PC-3 (cell line): Measurements from ENCODE around the gene RASL10A. TPM values are rescaled to one million over a fixed set of nuclear protein-coding genes. Genes with fewer than 3 reads are reported as not detected.

Experiments used
- ATAC-seq: fragments of 200-7000 bp; cut with Tn5 transposase; 2 replicates; pipeline ENCODE4 v1.9.1; 2020; ENCODE audit warnings: mild to moderate bottlenecking, moderate library complexity
- BruUV-seq: library from RNA; stranded (reverse); fragments of 400-500 nt; replicated peaks from 2 replicates; lab custom pipeline; 2021; lab: Mats Ljungman, UMichigan
- CTCF ChIA-PET: fragments of 300-600 bp; sonication (Branson Sonifier 250); formaldehyde crosslinking; loops from one replicate; lab custom pipeline; 2022; ENCODE audit warnings: antibody characterized with exemption; lab: Charles Lee
- POLR2A ChIA-PET: fragments of 300-600 bp; sonication (Branson Sonifier 250); formaldehyde crosslinking; loops from one replicate; lab custom pipeline; 2022; ENCODE audit warnings: antibody characterized with exemption; ENCODE audit not compliant: unreplicated experiment; lab: Charles Lee
- DNase-seq: peaks from one replicate; pipeline ENCODE4 v3.0.0-alpha.2; 2015
- H2AFZ ChIP-seq: fragments of 300-600 bp; sonication (generic); 2 replicates; pipeline ENCODE4 v1.6.0; 2016; ENCODE audit warnings: antibody characterized with exemption, low read length
- H3F3A ChIP-seq: fragments of 300-600 bp; sonication (generic); one replicate; pipeline ENCODE4 v1.6.0; 2017; ENCODE audit warnings: antibody characterized with exemption, low read length, control low read depth, mild to moderate bottlenecking; ENCODE audit not compliant: unreplicated experiment
- H3K27ac ChIP-seq: fragments of 300-600 bp; sonication (generic); 2 replicates; pipeline ENCODE4 v1.5.1; 2016; ENCODE audit warnings: mild to moderate bottlenecking, low read length
- H3K27me3 ChIP-seq: fragments of 300-600 bp; sonication (generic); 2 replicates; pipeline ENCODE4 v1.6.1; 2016; ENCODE audit warnings: low read length, mixed read lengths
- H3K36me3 ChIP-seq: fragments of 300-600 bp; sonication (generic); 2 replicates; pipeline ENCODE4 v1.6.1; 2016; ENCODE audit warnings: low read depth, mixed run types, low read length, mixed read lengths
- H3K4me1 ChIP-seq: fragments of 300-600 bp; sonication (generic); 2 replicates; pipeline ENCODE4 v1.5.1; 2016; ENCODE audit warnings: low read length; ENCODE audit not compliant: insufficient read depth
- H3K4me2 ChIP-seq: fragments of 300-600 bp; sonication (generic); 2 replicates; pipeline ENCODE4 v1.6.0; 2016; ENCODE audit warnings: low read length
- H3K4me3 ChIP-seq: fragments of 300-600 bp; sonication (generic); 2 replicates; pipeline ENCODE4 v1.5.1; 2016; ENCODE audit warnings: mild to moderate bottlenecking, low read length, mixed read lengths
- H3K79me2 ChIP-seq: fragments of 300-600 bp; sonication (generic); 2 replicates; pipeline ENCODE4 v1.6.1; 2017; ENCODE audit warnings: low read length, mixed read lengths
- H3K9ac ChIP-seq: fragments of 300-600 bp; sonication (generic); 2 replicates; pipeline ENCODE4 v1.6.0; 2016; ENCODE audit warnings: mild to moderate bottlenecking, low read length
- H3K9me2 ChIP-seq: fragments of 300-600 bp; sonication (generic); replicated peaks from 2 replicates; pipeline ENCODE4 v1.6.1; 2016; ENCODE audit warnings: mixed run types, low read length, mixed read lengths
- H3K9me3 ChIP-seq: fragments of 300-600 bp; sonication (generic); 2 replicates; pipeline ENCODE4 v1.6.1; 2016; ENCODE audit warnings: low read length, mixed read lengths
- H4K20me1 ChIP-seq: fragments of 300-600 bp; sonication (generic); 2 replicates; pipeline ENCODE4 v1.6.1; 2016; ENCODE audit warnings: low read length, mixed read lengths
- EZH2 ChIP-seq: fragments of 300-600 bp; sonication (generic); IDR thresholded peaks from one replicate; pipeline ENCODE4 v1.6.1; 2017; ENCODE audit warnings: antibody characterized with exemption, mild to moderate bottlenecking, low read length; ENCODE audit not compliant: unreplicated experiment
- EZH2phosphoT487 ChIP-seq: fragments of 300-600 bp; sonication (generic); IDR thresholded peaks from 2 replicates; pipeline ENCODE4 v1.6.1; 2018; ENCODE audit warnings: mild to moderate bottlenecking, antibody characterized with exemption, low read length, borderline replicate concordance
- intact Hi-C: fragments of 100-400 bp; cut with micrococcal nuclease; formaldehyde crosslinking; loops from 2 replicates; pipeline ENCODE4 v1.9.0; 2023
- total RNA-seq: library from RNA; depleted of rRNA; stranded (reverse); fragments of >200 nt; gene quantifications from 2 replicates; pipeline ENCODE4 v1.2.3, GENCODE V29; 2014
- TF ChIP-seq, protein P1 (sequence below): fragments of 300-600 bp; sonication (generic); conservative IDR thresholded peaks from 2 replicates; pipeline ENCODE4 v1.5.1; 2017; ENCODE audit warnings: antibody characterized with exemption, low read depth, mild to moderate bottlenecking, low read length

The RASL10A gene
- total RNA-seq, 1 experiment from 2014 or later: not detected

DNA sequence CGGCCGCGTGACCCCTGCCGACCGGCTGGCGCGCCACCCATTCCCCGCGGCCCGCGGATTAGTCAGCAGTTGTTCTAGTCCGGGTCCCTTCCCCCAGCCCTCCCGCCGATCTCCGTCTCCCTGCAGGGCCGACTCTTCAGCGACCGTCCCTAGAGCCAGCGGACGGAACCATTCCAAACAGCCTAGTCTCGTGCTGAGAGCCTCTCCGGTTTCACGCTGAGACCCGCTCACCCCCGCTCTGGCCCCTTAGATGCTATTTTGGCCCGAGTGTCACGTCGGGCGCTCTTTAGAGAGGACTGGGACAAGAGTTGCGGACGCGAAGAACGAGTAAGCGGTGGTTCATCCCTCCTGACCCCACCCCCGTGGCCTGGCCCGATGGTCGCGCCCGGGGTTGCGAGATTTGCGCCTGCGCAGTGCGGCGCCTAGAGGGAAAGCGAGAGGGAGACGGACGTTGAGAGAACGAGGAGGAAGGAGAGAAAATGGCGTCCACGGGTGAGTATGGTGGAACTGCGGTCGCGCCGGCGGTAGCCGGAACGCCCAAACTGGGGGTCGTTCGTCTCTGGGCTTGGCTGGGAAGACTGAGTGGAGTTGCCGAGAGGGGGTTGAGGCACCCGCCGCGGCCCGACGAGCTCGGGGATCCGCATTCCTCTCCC lies 47.5 kb downstream of the RASL10A start, which contains the start of the genes EWSR1 and RHBDD3:
Gene EWSR1 (plus strand): TSS at position 411 of the 653 bp plus-strand sequence. CDS start 69 bp downstream, at position 480.
Gene RHBDD3 (minus strand): TSS at position 124 of the 653 bp plus-strand sequence. CDS start 2,355 bp downstream, outside the sequence.
- Histone ChIP-seq H3K9me3 (no peaks in the 10 kb centered on the region), H3K4me3 (peak within 1 kb of the TSS; percentile 99), H3K27me3 (no peaks in the 10 kb centered on the region), H3K9me2 (no peaks in the 10 kb centered on the region), H3K4me1 (peaks cover 27% of the 10 kb centered on the region), H3K9ac (peak within 1 kb of the TSS; percentile 100), H2AFZ (peak within 1 kb of the TSS; percentile 99), H3F3A (no peaks in the 10 kb centered on the region), H3K36me3 (peaks cover 24% of the 10 kb centered on the region), H3K27ac (peak within 1 kb of the TSS; percentile 97), H4K20me1 (peaks cover 42% of the 10 kb centered on the region), H3K79me2 (peaks cover 72% of the 10 kb centered on the region), H3K4me2 (peak within 1 kb of the TSS; percentile 85)
- TF ChIP-seq EZH2phosphoT487: no peak
- TF ChIP-seq, protein P1, sequence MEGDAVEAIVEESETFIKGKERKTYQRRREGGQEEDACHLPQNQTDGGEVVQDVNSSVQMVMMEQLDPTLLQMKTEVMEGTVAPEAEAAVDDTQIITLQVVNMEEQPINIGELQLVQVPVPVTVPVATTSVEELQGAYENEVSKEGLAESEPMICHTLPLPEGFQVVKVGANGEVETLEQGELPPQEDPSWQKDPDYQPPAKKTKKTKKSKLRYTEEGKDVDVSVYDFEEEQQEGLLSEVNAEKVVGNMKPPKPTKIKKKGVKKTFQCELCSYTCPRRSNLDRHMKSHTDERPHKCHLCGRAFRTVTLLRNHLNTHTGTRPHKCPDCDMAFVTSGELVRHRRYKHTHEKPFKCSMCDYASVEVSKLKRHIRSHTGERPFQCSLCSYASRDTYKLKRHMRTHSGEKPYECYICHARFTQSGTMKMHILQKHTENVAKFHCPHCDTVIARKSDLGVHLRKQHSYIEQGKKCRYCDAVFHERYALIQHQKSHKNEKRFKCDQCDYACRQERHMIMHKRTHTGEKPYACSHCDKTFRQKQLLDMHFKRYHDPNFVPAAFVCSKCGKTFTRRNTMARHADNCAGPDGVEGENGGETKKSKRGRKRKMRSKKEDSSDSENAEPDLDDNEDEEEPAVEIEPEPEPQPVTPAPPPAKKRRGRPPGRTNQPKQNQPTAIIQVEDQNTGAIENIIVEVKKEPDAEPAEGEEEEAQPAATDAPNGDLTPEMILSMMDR: no peak
- DNase-seq (peak; percentile 88), ATAC-seq (peak; percentile 76)
- intact Hi-C loops: loop anchor here (2.0 kb wide), 1 partner anchor 39 kb away; the partner anchor contains the start of gene GAS2L1
- CTCF ChIA-PET: no interaction called here
- BruUV-seq: no TSS peak
- POLR2A ChIA-PET: no interaction called here

DNA sequence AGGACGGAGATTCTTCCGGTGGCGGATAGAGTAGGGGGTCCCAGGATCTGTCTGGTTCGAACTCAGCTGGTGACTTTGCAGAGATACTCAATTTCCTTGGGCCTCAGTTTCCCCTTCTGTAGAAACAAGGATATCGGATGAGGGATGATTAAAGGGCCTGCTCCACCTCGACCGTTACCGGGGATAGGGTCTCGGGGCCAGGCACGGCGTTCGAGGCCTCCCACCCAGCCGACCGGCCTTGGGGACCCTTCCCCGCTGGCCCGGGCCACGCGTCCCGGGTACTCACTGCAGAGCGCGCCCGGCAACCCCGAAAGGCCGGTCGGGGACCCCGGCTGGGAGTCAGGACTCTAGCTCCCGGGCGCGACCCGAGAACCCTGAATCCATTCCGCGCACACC lies 48.0 kb downstream of the RASL10A start:
- Histone ChIP-seq H3K4me3 (peak overlapping the region; percentile 99), H3K9me3 (no peaks in the 10 kb centered on the region), H3K4me2 (peak overlapping the region; percentile 85), H3K79me2 (peaks cover 67% of the 10 kb centered on the region), H3K36me3 (peaks cover 19% of the 10 kb centered on the region; the same call in 1 of the 2 replicates), H2AFZ (peak overlapping the region; percentile 99), H3K9ac (peak overlapping the region; percentile 100), H3K27ac (peak overlapping the region; percentile 97), H4K20me1 (peaks cover 37% of the 10 kb centered on the region), H3K9me2 (no peaks in the 10 kb centered on the region), H3K27me3 (no peaks in the 10 kb centered on the region), H3K4me1 (peaks cover 27% of the 10 kb centered on the region), H3F3A (no peaks in the 10 kb centered on the region)
- ChIA-PET POLR2A (no interaction called here), CTCF (no interaction called here)
- TSS peak; percentile 61 for BruUV-seq
- peak; percentile 21; the same call in 1 of the 2 replicates for ATAC-seq
- TF ChIP-seq, protein P1: no peak
- TF ChIP-seq EZH2phosphoT487 (no peak), EZH2 (no peak)
- no peak for DNase-seq
- intact Hi-C loops: no loop called here
